NCI-H1105 (cell line): ENCODE data around the gene TREX2.
"Not testable (repeated sequence)": the region's sequence is repeated elsewhere in the genome, so short reads cannot be mapped to it uniquely, and the experiment has no call there.

ENCODE experiments used
- DNase-seq: peaks from one replicate; lab custom pipeline; 2025; lab: John Stamatoyannopoulos, UW

TREX2 gene

GRCh38 chrX:153408221-153408721 is 37.6 kb downstream of the TREX2 start:
- no peak for DNase-seq

- no peak for DNase-seq
Observed at GRCh38 chrX:153407736-153408135, 38.1 kb downstream of the TREX2 start.

- DNase-seq = no peak
Observed at GRCh38 chrX:153406903-153407302, 39.0 kb downstream of the TREX2 start.

- no peak for DNase-seq
Observed at GRCh38 chrX:153406011-153406410, 39.8 kb downstream of the TREX2 start.

GRCh38 chrX:153405426-153405825 is 40.4 kb downstream of the TREX2 start:
- DNase-seq = no peak

GRCh38 chrX:153404333-153404732 is 41.5 kb downstream of the TREX2 start:
- DNase-seq = not testable (repeated sequence)

- DNase-seq = no peak
Observed at GRCh38 chrX:153401133-153401764, 44.6 kb downstream of the TREX2 start, which contains the start of gene PNMA6E. Gene PNMA6E, minus strand, starts transcription at chrX:153401350. Its CDS starts 2,501 bp downstream, at chrX:153398849.

- DNase-seq = no peak
Observed at GRCh38 chrX:153400146-153401132, 45.4 kb downstream of the TREX2 start.

GRCh38 chrX:153398275-153398960 is 47.4 kb downstream of the TREX2 start:
- no peak for DNase-seq

GRCh38 chrX:153397256-153397960 is 48.4 kb downstream of the TREX2 start:
- DNase-seq = peak; percentile 38

GRCh38 chrX:153396320-153397195 is 49.3 kb downstream of the TREX2 start:
- DNase-seq = no peak

- DNase-seq = no peak
Observed at GRCh38 chrX:153395613-153396319, 50.1 kb downstream of the TREX2 start.

GRCh38 chrX:153394612-153395011 is 51.2 kb downstream of the TREX2 start:
- DNase-seq = no peak
